ENCODE results near the gene SLC6A12.

Gene SLC6A12

DNA sequence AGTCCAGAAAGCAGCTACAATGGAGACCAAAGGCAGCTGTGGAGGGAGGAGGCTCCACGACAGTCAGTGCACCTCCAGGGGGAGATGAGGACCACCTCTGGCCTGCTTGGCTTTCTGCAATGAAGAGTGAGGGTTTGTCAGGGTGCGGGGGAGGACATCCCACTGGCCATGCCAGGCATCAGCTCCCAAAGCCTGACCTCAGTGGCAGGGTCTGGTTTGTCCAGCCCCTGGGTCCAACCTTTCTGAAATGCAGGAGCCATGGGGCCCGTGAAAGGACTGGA lies 35.2 kb downstream of the SLC6A12 start:
- DNase-seq (ENCODE audit: low read depth, low spot score), result no peak

DNA sequence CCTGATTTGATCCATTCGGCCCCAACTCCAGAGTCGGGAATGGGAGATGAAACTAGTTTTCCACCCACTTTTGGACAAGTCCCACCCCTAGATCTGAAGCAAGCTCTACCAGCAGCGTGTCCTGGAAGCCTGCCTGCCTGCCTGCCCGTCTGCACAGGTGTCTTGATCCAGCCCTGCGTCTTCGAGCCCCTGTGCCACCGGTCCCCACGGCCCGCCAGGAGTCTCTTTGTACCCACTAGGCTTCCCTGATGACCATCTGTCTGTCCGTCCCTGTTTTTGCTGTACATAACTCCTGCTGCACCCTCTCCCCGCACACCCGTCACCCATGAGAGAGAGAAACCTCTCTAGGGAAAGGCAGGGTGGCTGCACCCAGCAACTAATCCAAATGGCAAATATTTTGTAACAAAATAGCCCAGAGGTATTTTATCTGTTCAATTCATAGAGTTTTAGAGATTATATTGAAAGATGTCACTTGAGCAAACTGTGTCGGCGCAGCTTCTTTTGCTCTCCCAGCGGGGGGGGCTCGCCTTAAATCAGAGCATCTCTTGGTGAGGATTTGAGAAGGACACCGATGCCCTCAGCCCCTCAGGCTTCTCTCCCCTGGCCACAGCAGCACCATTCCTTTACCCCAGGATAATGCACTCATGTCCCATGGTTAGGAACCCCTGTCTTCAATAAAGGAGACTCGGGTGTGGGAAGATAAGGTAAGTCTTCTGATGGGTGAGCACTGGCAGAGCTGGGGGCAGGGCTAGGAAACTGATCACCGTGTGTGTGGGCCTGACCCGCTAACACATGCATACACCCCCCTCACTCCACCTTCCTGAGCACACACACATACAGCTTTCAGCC lies 35.8 kb downstream of the SLC6A12 start:
- no peak for DNase-seq (ENCODE audit: low read depth, low spot score)

DNA sequence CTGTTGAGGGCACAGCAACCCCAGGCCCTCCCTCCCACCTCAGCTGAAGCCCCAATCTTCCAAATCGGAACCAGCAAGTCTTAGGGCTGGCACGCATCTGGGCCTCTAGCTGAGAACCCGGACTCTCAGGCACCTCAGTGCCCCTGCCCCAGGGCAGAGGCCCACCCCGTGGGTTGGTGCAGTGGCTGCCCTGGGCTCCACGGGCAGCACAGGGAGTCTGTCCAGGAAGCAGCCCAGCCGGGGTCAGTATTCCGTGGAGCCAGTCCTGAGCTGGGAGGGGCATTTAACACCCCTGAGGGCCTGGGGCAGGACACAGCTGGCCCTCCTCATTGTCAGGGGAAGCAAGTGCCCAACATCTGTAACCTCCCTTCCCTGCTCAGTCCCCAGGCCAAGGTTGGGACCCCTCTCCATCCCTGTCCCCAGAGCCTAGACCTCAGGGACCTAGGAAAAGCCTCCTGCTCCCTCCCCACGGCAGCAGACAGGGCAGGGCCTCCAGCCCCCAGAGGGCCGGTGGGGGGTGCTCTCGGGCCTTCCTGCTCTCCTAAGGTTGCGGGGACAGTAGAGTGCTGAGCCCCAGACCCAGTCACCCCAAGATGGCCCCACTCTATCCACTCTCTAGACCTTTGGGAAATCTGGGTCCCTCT lies 36.5 kb downstream of the SLC6A12 start:
- DNase-seq (ENCODE audit: low read depth, low spot score), result no peak

DNA sequence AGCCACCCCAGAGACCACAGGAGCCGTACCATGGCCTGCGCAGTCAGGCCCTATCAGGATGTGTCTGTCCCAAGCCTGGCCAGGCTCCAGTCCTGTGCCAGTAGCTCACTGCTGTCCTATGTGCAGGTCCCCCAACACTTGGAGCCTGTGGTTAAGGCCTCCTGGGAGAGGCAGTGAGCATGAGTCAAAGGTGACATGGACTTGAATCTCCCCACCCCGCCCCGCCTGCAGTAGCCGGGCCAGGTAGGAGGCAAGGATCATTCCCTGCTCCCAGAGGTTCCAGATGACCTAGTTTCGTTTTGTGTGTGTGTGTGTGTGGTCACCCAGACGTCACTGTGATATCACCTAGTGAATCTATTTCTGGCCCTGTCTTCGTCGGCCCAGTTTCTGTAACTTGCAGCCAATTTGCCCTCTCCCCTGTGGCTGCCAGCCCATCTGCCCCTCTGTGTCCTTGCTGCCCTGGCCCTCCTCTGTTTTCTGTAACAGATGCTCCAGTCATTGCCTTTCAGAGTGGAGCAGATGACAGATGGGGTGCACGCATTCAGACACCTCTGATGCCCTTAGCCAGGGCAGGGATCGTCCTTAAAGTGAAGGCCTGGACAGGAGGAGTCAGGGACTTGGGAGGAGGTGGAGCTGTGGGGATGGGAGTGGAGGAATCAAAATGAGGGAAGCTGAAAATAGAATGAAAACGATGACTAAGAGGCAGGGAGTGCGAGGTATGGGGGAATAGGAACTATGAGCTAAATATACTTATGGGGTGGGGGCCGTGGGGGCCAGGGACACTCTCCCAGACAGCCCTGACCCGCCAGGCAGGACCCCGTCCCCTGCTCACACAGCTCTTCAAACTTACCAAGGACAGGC lies 37.4 kb downstream of the SLC6A12 start:
- no peak for DNase-seq (ENCODE audit: low read depth, low spot score)

DNA sequence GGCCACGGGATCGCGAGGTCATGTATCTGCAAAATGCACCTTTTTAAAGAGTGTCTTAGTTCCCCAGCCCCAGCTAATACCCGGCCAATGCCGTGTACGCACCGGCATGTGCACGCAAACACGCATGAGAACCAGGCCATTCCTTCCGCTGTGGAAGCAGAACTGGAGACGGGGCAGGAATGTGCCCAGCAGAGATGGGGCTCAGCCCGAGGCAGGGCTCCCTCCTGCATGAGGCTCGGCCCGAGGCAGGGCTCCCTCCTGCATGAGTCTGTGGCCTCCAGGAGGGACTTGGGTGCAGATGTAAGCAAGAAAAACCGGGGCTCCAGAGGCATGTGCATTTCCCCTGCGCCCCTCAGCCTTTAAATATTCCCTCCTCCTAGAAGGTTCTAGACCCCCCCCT lies 38.2 kb downstream of the SLC6A12 start:
- DNase-seq (ENCODE audit: low read depth, low spot score), result no peak

DNA sequence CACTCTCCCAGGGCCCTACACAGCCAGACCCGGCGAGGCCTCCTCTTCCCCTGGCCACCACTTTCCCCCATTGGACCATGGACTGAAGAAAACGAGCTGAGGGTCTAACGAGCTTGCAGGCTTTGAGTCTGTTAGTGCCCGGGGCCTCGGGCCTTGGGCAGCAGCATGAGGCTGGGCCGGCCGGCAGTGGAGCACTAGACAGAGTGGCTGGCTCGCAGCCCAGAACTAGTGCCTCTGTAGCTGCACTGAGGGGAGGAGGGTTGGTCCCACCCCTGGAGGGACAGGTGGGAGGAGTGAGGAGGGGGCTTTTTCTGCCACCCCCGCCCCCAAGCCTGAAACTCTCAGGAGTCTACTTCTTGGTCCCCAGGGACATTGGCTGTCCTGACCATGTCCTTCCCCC lies 38.7 kb downstream of the SLC6A12 start:
- DNase-seq (ENCODE audit: low read depth, low spot score), result no peak

DNA sequence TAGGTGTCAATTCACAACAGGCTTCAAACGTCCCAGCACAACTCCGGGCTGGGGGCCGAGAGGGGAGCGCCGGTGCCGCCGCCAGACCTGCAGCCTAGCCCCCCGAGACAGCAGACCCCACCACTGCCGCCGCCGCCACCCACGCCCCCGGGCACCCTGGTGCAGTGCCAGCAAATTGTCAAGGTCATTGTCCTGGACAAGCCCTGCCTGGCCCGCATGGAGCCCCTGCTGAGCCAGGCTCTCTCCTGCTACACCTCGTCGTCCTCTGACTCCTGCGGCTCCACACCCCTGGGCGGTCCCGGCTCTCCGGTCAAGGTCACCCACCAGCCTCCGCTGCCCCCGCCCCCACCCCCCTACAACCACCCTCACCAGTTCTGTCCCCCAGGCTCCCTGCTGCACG lies 39.4 kb downstream of the SLC6A12 start:
- no peak for DNase-seq (ENCODE audit: low read depth, low spot score)

DNA sequence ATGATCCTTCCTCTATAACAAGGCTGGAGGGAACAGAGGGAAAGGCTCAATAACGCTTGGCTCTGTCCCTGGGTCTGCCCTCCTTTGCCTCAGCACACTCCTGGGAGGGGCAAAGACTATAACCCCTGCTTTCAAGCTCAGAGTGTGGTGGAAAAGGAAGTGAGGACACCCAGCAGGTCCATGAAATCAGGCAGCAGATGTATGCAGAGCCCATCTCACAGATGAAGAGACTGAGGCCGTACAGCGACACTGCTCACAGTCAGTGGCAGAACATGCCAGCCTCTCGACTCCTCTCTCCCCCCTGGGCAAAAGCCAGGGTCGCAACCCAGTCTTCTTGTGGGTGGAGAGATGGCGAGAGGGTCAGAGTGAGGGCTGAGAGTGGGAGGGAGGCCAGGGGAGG lies 39.8 kb downstream of the SLC6A12 start:
- no peak for DNase-seq (ENCODE audit: low read depth, low spot score)

DNA sequence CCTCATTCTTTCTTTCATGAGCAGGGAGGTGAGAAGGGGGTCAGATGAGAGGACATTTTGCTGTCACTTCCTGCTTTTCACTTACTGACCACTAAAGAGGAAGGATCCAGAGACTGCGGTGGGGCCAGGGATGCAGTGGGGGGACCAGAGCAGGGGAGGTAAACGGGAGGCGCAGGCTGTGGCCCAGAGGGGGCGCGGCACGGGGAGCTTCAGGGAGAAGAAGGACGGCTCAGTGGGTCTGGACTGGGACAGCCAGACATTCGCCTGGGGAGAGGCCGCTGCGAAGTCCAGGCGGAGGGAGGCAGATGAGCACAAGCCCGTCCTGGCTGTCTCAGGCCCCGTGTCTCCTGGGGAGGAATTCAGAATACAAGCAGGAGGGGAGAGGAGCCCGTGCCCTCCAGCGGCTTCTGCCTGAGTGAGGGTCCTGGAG lies 41.2 kb downstream of the SLC6A12 start:
- DNase-seq (ENCODE audit: low read depth, low spot score), result no peak

DNA sequence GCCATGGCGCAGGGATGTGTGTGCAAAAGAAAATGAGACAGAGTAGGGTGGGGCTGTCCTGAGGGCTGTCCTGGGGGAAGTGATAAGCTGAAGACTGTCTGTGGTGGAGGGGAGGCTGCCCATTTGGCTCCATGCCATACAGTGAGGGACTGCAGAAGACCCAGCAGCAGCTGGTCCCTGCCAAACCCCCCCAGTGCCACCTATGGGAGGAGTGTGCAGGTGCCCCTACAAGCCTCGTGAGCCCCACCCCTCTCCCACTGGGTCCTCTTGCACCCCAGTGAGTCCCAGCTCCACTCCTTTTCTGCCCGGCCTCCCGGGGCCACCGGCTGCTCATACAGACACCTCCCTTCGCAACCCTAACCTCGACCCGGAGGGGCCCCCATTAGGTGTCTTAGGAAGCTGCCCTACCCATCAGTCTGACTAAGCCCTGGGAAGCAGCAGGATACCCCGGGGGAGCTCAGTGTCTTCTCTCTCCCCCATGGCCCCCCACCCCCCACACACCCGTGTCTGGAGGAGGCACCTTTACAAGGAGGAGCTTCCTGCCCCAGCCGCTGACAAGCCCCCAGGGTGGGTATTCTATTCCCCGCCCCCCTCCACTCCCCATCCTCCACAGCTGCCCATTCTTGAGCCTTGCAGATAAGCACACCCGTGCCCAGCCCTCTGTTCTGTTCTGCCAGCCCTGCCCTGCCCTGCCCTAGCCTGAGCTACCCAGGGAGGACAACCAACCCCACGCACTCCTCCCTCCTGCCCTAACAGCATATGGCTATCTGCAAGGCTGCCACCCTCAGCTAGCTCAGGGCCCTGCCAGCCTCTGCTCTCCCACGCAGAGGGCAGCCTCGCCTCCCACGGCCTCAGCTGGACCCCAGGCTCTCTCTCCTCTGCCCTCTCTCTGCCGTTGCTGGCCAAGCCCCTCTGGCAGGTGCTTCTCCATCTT lies 41.9 kb downstream of the SLC6A12 start:
- no peak for DNase-seq (ENCODE audit: low read depth, low spot score)

DNA sequence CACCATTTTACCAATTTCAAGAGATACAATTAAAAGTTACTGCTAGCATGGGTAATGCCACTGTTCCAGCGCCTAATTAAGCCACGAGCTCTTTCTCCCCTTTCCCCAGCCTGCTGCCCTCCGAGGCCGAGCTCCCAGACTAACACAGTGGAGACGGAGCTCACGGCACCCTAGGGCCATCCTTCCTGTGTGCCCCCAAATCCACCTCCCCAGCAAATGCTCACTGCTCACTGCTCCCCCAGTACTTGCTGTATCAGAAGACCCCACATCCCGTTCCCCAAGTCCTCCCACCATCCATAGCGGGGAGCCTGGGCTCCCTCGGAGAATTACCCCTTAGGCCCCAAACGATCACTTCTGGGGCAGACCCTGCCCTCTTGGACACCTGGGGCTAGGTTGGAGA lies 42.7 kb downstream of the SLC6A12 start:
- no peak for DNase-seq (ENCODE audit: low read depth, low spot score)

DNA sequence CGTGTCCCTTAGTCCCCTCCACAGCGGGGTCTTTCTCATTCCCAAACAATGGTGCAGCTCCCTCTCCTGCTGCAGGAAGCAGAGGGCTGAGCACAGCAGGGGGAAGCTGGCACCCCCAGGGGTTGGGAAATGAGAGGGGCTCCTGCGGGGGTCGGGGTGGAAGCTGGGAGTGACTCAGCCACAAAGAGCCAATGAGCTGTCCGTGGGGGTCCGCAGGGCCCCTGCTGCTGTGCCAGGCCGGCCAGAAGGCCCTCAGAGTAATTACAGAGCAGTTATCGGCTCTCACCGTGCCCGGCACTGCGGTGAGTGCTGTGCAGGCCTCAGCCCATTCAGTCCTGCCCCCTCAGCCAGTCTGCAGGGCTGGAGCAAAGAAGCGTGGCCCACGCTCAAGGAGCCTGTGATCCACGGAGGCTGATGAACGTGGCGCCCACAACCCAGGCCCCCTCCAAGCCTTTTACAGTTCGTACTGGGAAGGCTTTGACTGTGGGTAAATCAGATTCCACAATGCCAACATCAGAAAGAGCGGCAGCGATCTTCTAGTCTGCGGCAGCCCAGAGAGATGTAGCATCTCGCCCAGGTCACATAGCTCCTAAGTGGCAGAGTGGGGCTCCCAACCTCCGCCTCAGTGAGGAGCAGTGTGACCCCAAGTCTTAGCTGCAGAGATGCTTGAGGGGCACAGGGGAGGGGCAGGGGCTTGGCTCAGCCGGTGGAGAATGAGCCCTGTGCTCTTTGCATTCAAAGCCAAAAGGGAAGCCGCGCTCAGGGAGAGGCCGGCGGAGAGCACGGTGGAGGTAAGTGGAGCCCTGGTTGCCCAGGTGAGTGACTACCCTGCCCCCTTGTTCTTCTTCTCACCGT lies 43.4 kb downstream of the SLC6A12 start:
- no peak for DNase-seq (ENCODE audit: low read depth, low spot score)

DNA sequence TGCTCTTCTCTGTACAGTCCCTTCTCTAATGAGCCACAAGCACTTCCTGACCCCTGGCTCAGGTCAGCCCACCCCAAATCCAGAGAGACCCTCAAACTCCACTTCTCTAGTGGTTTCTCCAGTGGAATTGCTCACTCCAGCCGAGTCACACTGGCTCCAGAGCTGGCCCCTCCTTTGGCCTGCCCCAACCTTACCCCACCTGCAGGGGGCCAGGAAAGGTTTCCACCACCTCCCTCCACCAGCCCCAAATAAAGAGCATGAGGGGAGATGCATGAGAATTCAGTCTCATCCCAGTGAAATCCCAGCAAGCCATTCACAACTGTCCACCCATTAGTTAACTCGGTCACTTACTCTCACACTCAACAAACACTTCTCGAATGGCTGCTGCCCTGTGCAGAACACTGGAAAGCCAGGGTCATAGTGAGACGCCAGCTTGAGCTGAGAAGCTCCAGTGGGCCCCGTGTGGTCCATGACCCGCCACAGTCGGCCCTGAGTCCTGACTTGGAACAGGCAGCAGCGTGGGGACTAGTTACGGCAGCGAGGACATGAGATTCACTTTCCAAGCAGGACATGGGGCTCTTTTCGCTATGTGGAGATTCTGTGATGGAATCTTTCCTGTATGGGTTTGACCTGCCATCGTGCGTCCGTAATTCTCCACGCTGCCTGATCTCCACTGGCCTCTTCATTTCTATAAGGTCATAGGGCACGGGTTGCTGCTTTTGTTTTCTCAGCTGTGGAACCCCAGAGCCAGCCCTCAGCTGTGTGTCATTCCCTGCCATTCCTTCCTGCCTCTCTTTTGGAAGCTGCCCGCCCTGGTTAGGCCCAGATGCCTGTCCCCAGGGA lies 44.2 kb downstream of the SLC6A12 start:
- no peak for DNase-seq (ENCODE audit: low read depth, low spot score)

DNA sequence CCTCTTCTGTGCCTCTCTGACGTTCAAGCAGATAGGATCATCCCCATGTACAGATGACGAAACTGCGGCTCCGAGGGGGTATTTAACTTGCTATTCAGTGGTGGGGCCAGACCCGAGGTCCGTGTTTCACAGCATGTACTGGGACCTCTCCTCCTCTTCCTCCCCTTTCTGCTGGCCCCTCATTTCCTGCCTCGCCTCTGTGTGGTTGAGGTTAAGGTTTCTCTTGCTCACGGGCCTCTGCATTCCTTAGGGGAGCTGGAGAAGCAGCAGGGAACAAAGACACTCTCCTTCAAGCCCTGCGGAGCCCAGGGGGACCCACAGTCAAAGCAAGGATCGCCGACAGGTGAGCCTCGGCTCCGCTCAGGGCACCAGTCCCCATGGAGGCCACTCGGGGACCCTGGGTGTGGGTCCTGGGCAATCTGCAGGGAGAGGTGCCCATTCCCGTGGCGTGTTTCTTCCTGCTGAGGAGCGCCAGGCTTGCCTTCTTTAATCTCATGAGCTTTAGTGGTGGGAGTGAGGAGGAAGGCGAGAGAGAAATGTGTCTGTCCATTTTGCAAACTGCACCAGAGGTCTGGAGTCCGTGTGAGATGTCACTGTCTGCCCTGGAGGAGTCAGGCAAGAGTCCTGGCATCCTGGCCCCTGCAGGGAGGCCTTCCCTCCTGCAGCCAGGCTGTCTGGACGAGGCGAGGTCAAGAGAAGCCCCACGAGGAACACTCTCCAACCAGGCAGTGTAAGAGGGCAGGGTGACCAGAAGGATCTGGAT lies 45.0 kb downstream of the SLC6A12 start:
- DNase-seq (ENCODE audit: low read depth, low spot score), result no peak

DNA sequence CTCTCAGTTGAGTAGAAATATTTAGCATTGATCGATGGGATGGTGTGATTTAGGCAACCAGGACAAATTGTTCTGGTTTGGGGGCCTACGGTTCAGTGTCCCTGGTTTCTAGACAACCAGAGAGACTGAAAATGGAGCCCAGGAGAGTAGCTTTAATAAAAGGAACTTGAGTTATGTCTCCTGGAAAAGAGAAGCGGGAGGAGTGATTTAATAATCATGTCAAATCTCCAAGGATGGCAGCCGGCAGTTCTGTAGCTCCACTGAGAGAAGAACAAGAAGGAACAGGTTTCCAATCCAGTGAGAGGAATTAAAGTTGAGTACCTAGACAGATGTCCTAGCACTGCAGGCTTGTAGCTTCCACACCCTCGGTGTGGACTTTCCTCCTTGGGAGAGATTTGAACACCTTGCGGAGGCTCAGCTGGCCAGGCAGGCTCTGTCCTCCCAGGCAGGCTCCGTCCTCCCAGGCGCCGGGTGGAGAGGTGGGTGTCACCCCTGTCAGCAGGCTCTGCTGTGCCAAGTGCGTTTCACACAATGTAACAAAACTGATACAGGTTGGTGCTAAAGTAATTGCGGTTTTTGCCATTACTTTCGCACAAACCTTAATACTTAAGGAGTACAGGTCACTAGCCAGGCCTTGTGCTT lies 45.9 kb downstream of the SLC6A12 start:
- no peak for DNase-seq (ENCODE audit: low read depth, low spot score)

DNA sequence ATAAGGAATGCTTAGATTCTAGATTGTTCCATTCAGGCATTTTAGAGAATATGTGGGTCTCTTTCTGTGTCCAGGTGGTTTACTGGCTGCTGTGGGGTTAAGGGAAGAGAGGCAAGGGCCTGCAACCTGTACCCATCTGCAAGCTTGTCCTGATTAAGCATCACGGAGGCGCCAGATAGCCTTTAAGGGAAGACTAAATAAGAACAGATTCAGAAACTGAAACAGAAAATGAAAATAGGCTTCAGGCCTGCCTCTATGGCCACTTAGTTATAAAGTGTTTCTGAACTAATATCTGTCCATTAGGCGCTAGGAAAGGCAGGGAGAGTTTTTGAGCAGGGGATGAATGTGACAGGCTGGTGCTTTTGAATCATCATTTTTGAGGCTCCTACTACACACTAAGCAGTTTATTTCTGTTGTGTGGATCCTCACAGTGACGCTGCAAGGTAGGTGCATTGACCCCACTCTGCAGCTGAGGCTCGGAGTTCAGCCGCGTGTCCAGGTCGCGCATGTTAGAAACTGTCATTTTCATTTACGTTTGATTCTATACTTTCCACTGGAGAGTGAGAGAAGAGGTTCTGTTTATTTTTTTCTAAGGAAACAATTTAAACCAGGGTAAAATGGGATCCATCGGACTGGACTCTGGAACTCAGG lies 47.4 kb downstream of the SLC6A12 start:
- DNase-seq (ENCODE audit: low read depth, low spot score), result no peak

DNA sequence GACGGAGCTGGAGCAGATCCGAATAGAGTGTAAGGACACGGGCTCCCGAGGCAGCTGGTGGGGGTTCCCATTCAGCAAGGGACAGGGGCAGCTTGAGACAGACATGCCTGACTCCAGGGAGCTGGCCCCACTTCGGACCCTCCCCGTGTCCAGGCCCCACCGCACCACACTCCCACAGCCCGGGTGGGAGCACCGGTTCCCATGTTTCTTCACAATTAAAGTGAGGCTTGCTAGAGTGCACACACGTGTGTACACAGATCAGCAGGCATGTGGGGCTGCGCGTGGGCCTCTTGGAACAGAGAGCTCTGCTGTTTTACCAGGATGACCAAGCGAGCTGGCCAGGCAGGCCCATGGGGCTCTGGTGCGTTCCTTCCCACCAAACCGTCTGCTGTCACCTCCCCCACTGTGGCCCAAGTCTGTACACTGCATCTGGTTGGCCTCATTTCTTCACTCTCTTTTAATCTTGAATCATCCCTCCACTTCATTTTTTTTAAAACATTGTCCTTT lies 48.0 kb downstream of the SLC6A12 start:
- DNase-seq (ENCODE audit: low read depth, low spot score), result no peak

DNA sequence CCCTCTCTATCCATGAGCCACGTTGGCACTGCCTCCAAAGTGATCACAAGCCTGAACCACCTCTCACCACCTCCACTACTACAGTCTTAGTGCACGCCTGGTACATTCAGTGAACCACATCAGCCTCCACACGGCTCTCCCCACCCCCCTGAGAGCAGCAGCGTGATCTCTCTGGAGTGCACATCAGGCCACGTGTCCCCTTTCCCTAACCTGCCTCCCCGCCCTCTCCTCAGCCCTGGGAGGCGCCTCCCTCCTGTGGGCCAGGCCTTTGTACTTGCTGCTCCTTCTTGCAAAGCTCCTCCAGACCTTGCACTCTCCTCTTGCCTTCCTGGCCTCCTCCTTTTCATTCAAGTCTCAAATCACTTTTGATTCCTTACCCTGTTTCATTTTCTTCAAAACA lies 49.8 kb downstream of the SLC6A12 start:
- DNase-seq (ENCODE audit: low read depth, low spot score), result no peak

All from iPS DF 19.7 (cell line).